Naive thymus-derived CD4-positive, alpha-beta T cell (primary cell): Measurements from ENCODE around the gene KIF18B. TPM values are rescaled to one million over a fixed set of nuclear protein-coding genes. Genes with fewer than 3 reads are reported as not detected.
A peak's percentile ranks its signal among the peaks of the same experiment; 100 is the strongest.

Experiments
- ATAC-seq: fragments of 150-1000 bp; cut with Tn5 transposase; 2 replicates; pipeline ENCODE4 v1.10.0; 2021; ENCODE audit warnings: mild to moderate bottlenecking, moderate library complexity
- CTCF ChIA-PET: fragments of 350-600 bp; sonication (Branson Sonifier 250); formaldehyde crosslinking; loops from one replicate; lab custom pipeline; 2021; ENCODE audit warnings: antibody characterized with exemption; lab: Charles Lee
- POLR2A ChIA-PET: fragments of 350-600 bp; sonication (Branson Sonifier 250); formaldehyde crosslinking; loops from one replicate; lab custom pipeline; 2021; ENCODE audit warnings: antibody characterized with exemption, inconsistent platforms; lab: Charles Lee
- DNase-seq, 9 donors: peaks; one replicate each; pipeline versions ENCODE4 v3.0.0 to v3.0.0-alpha.2; 2020 to 2022; ENCODE audit warnings: mixed read lengths in 1 of 9
- H3K27ac ChIP-seq: one replicate; pipeline ENCODE4 v1.7.0; 2013; ENCODE audit warnings: mild to moderate bottlenecking, low read depth, low read length, moderate library complexity
- H3K27me3 ChIP-seq, 2 donors: one replicate each; pipeline ENCODE4 v1.7.0; 2013; ENCODE audit warnings: low read length in 2 of 2, mild to moderate bottlenecking in 2 of 2, moderate library complexity in 2 of 2; ENCODE audit not compliant: control insufficient read depth in 2 of 2, insufficient read depth in 2 of 2
- H3K36me3 ChIP-seq, 3 experiments: 1 replicate in 2 of 3; 2 replicates in 1 of 3; pipeline ENCODE4 v1.7.0; 2013; ENCODE audit warnings: low read length in 3 of 3, mild to moderate bottlenecking in 3 of 3, moderate library complexity in 1 of 3; ENCODE audit not compliant: insufficient read depth in 3 of 3, control insufficient read depth in 2 of 3
- H3K4me1 ChIP-seq, 2 donors: one replicate each; pipeline ENCODE4 v1.7.0; 2013; ENCODE audit warnings: low read length in 2 of 2, mild to moderate bottlenecking in 2 of 2, moderate library complexity in 1 of 2; ENCODE audit not compliant: control insufficient read depth in 2 of 2, insufficient read depth in 2 of 2
- H3K4me3 ChIP-seq: 2 replicates; pipeline ENCODE4 v1.7.0; 2013; ENCODE audit warnings: mild to moderate bottlenecking, low read length
- H3K9me3 ChIP-seq, 3 experiments: 1 replicate in 2 of 3; 2 replicates in 1 of 3; pipeline ENCODE4 v1.7.0; 2013; ENCODE audit warnings: low read length in 3 of 3; ENCODE audit not compliant: control insufficient read depth in 2 of 3
- H3K27ac Mint-ChIP-seq, 9 donors: one replicate each; pipeline ENCODE4 v1.8.0; 2020 to 2022; ENCODE audit warnings: mixed read lengths in 9 of 9, mild to moderate bottlenecking in 8 of 9, moderate library complexity in 5 of 9, inconsistent platforms in 2 of 9
- H3K27me3 Mint-ChIP-seq, 5 donors: one replicate each; pipeline ENCODE4 v1.8.0; 2021 to 2022; ENCODE audit warnings: mixed read lengths in 5 of 5, mild to moderate bottlenecking in 1 of 5
- H3K36me3 Mint-ChIP-seq, 5 donors: one replicate each; pipeline ENCODE4 v1.8.0; 2020 to 2022; ENCODE audit warnings: mixed read lengths in 5 of 5, mild to moderate bottlenecking in 3 of 5, inconsistent platforms in 1 of 5
- H3K4me1 Mint-ChIP-seq, 7 donors: one replicate each; pipeline ENCODE4 v1.8.0; 2020 to 2022; ENCODE audit warnings: mixed read lengths in 7 of 7, mild to moderate bottlenecking in 3 of 7, inconsistent platforms in 1 of 7
- H3K4me3 Mint-ChIP-seq, 10 donors: one replicate each; pipeline ENCODE4 v1.8.0; 2020 to 2022; ENCODE audit warnings: mild to moderate bottlenecking in 10 of 10, mixed read lengths in 10 of 10, moderate library complexity in 6 of 10, inconsistent platforms in 2 of 10
- H3K9me3 Mint-ChIP-seq, 11 donors: one replicate each; pipeline ENCODE4 v1.8.0; 2020 to 2022; ENCODE audit warnings: mixed read lengths in 11 of 11, mild to moderate bottlenecking in 4 of 11, inconsistent platforms in 1 of 11, moderate library complexity in 1 of 11
- intact Hi-C, 2 donors: fragments of 100-400 bp; cut with micrococcal nuclease; formaldehyde crosslinking; loops; one replicate each; pipeline ENCODE4 v1.15.1; 2023
- polyA plus RNA-seq, 2 donors: library from polyadenylated mRNA; unstranded; fragments of 300-500 nt; fragmentation: Illumina TruSeq; gene quantifications; one replicate each; pipeline ENCODE4 v1.2.3, GENCODE V29; 2021
- total RNA-seq, 6 experiments: library from RNA in 5 of 6; stranded (reverse) in 5 of 6; gene quantifications; 1 replicate in 5 of 6; 2 replicates in 1 of 6; pipeline ENCODE4 v1.2.3 and lab custom pipeline; 2021 to 2026

Gene KIF18B
- total RNA-seq (10 to 100 TPM in 1 of 5 experiments, under 1 TPM in 1, not detected in 3; 0.17 to 57.2 TPM), polyA plus RNA-seq (not detected), total RNA-seq (lab: John Stamatoyannopoulos, UW) (not detected)

- peak within 1 kb of the TSS; percentile 85 to 98 (median 93) for H3K4me3 Mint-ChIP-seq
- H3K27ac Mint-ChIP-seq, result peak within 1 kb of the TSS; percentile 86 to 98 (median 93)
- Histone ChIP-seq H3K36me3 (no peaks in the 10 kb centered on the region), H3K4me1 (peaks cover 5 to 6% of the 10 kb centered on the region in 2 donors), H3K27ac (peak within 1 kb of the TSS; percentile 69), H3K27me3 (no peaks in the 10 kb centered on the region), H3K9me3 (no peaks in the 10 kb centered on the region), H3K4me3 (peak within 1 kb of the TSS; percentile 83)
- no peaks in the 10 kb centered on the region for H3K9me3 Mint-ChIP-seq
- H3K36me3 Mint-ChIP-seq, result peaks cover 0 to 10% (median 0%) of the 10 kb centered on the region in 5 donors
- H3K27me3 Mint-ChIP-seq, result peaks cover 0 to 7% (median 0%) of the 10 kb centered on the region in 5 donors
- ChIA-PET POLR2A (interaction anchor here (1.2 kb wide), 1 partner anchor 103 kb away, joined by 3 read pairs; no protein-coding TSS in a partner anchor), CTCF (interaction anchor here (0.6 kb wide), 1 partner anchor 1560 kb away, joined by 3 read pairs; no protein-coding TSS in a partner anchor)
- peak; percentile 99 for ATAC-seq
- H3K4me1 Mint-ChIP-seq, result peaks cover 0 to 40% (median 5%) of the 10 kb centered on the region in 7 donors
- peak; percentile 73 to 91 (median 86) for DNase-seq
- intact Hi-C loops, result loop anchor here (1.0 to 5.0 kb wide), 8 partner anchors 21 to 445 kb away; partner anchors contain the start of genes C1QL1 (in 2 of the 2), DCAKD (in 2 of the 2), EFTUD2 (in 2 of the 2) and GPATCH8 (in 1 of the 2)
These were observed at the start of gene KIF18B for GRCh38 chr17:44947461-44948314. Gene KIF18B, minus strand, starts transcription at chr17:44947773. Its CDS starts 11,429 bp downstream, at chr17:44936344.

- Mint-ChIP-seq H3K4me1 (peaks cover 0 to 8% (median 0%) of the 10 kb centered on the region in 7 donors), H3K4me3 (no peak overlapping the region), H3K27me3 (peaks cover 6 to 25% (median 21%) of the 10 kb centered on the region in 5 donors), H3K27ac (no peak overlapping the region), H3K9me3 (peaks cover 0 to 19% (median 2%) of the 10 kb centered on the region in 11 donors), H3K36me3 (peaks cover 0 to 5% (median 1%) of the 10 kb centered on the region in 5 donors)
- no peak for DNase-seq
- POLR2A ChIA-PET, result no interaction called here
- H3K4me3 ChIP-seq, result no peak overlapping the region
- H3K9me3 ChIP-seq, result no peaks in the 10 kb centered on the region
- H3K4me1 ChIP-seq, result no peaks in the 10 kb centered on the region
- H3K36me3 ChIP-seq, result no peaks in the 10 kb centered on the region
- no peak overlapping the region for H3K27ac ChIP-seq
- no peak for ATAC-seq
- CTCF ChIA-PET, result no interaction called here
- peaks cover 0 to 2% of the 10 kb centered on the region in 2 donors for H3K27me3 ChIP-seq
- intact Hi-C loops, result no loop called here
These were observed 48.7 kb upstream of the KIF18B start for GRCh38 chr17:44996304-44996703.

GRCh38 chr17:44995436-44996001 lies 47.9 kb upstream of the KIF18B start:
- Mint-ChIP-seq H3K27me3 (peaks cover 7 to 25% (median 22%) of the 10 kb centered on the region in 5 donors), H3K27ac (no peak overlapping the region), H3K36me3 (peaks cover 0 to 5% (median 1%) of the 10 kb centered on the region in 5 donors), H3K4me1 (peaks cover 0 to 8% (median 0%) of the 10 kb centered on the region in 7 donors), H3K9me3 (peaks cover 0 to 19% (median 2%) of the 10 kb centered on the region in 11 donors), H3K4me3 (no peak overlapping the region)
- intact Hi-C loops, result no loop called here
- ATAC-seq (no peak), DNase-seq (no peak)
- POLR2A ChIA-PET, result no interaction called here
- no peak overlapping the region for H3K27ac ChIP-seq
- H3K9me3 ChIP-seq, result no peaks in the 10 kb centered on the region
- no peaks in the 10 kb centered on the region for H3K36me3 ChIP-seq
- peaks cover 0 to 2% of the 10 kb centered on the region in 2 donors for H3K27me3 ChIP-seq
- H3K4me1 ChIP-seq, result no peaks in the 10 kb centered on the region
- CTCF ChIA-PET, result no interaction called here
- no peak overlapping the region for H3K4me3 ChIP-seq

GRCh38 chr17:44992242-44992939 lies 44.8 kb upstream of the KIF18B start:
- intact Hi-C loops, result no loop called here
- POLR2A ChIA-PET, result no interaction called here
- DNase-seq, result no peak
- CTCF ChIA-PET, result interaction anchor here (0.5 to 1.7 kb wide), 2 partner anchors 19 to 30 kb away, joined by 3 to 5 read pairs; no protein-coding TSS in a partner anchor
- H3K27ac ChIP-seq, result no peak overlapping the region
- H3K9me3 Mint-ChIP-seq, result peaks cover 0 to 1% (median 0%) of the 10 kb centered on the region in 11 donors
- no peaks in the 10 kb centered on the region for H3K27me3 ChIP-seq
- peaks cover 27 to 47% (median 40%) of the 10 kb centered on the region in 5 donors for H3K27me3 Mint-ChIP-seq
- no peak overlapping the region for H3K27ac Mint-ChIP-seq
- peaks cover 0 to 1% (median 0%) of the 10 kb centered on the region in 5 donors for H3K36me3 Mint-ChIP-seq
- no peaks in the 10 kb centered on the region for H3K9me3 ChIP-seq
- peaks cover 0 to 9% (median 5%) of the 10 kb centered on the region in 7 donors for H3K4me1 Mint-ChIP-seq
- no peaks in the 10 kb centered on the region for H3K4me1 ChIP-seq
- no peak for ATAC-seq
- H3K4me3 Mint-ChIP-seq, result no peak overlapping the region
- H3K4me3 ChIP-seq, result no peak overlapping the region
- no peaks in the 10 kb centered on the region for H3K36me3 ChIP-seq

- H3K4me1 Mint-ChIP-seq, result peaks cover 2 to 13% (median 8%) of the 10 kb centered on the region in 7 donors
- intact Hi-C loops, result no loop called here
- H3K27ac ChIP-seq, result no peak overlapping the region
- no peak overlapping the region for H3K4me3 ChIP-seq
- DNase-seq, result no peak
- CTCF ChIA-PET, result no interaction called here
- peaks cover 0 to 1% (median 0%) of the 10 kb centered on the region in 11 donors for H3K9me3 Mint-ChIP-seq
- H3K4me3 Mint-ChIP-seq, result no peak overlapping the region
- no peak overlapping the region for H3K27ac Mint-ChIP-seq
- no peaks in the 10 kb centered on the region for H3K36me3 ChIP-seq
- H3K27me3 Mint-ChIP-seq, result peaks cover 35 to 53% (median 40%) of the 10 kb centered on the region in 5 donors
- H3K9me3 ChIP-seq, result no peaks in the 10 kb centered on the region
- no peaks in the 10 kb centered on the region for H3K36me3 Mint-ChIP-seq
- H3K4me1 ChIP-seq, result no peaks in the 10 kb centered on the region
- no peak for ATAC-seq
- POLR2A ChIA-PET, result no interaction called here
- H3K27me3 ChIP-seq, result no peaks in the 10 kb centered on the region
These were observed 43.4 kb upstream of the KIF18B start for GRCh38 chr17:44990994-44991393.

DNA sequence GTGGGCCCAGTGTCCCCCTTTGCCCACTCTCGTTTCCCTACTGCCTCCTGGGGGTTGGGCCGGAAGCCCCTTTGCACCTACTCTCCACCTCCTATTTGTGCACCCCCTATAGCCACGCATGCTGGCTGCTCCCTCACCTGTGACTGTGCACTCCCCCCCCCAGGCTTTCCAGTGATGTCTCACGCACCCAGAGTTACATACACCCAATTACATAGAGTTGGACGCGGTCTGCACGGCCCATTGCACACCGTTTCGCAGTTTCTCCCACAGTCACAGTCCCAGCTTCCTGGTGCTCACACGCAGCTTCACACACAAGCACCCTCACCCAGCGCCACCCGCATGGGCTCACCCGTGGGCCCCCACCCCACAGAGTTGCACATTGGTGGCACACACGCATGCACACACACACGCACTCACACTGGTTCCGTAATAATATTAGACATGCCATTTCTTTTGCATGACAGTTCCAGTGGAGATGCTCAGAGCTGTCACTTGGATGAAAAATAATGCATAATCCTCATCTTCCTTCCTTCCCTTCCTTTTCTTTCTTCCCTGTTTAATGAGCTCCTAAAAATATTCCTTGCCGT lies 42.1 kb upstream of the KIF18B start:
- ChIA-PET POLR2A (no interaction called here), CTCF (no interaction called here)
- H3K27ac Mint-ChIP-seq, result no peak overlapping the region
- H3K36me3 ChIP-seq, result no peaks in the 10 kb centered on the region
- ATAC-seq, result no peak
- no peaks in the 10 kb centered on the region for H3K36me3 Mint-ChIP-seq
- no peaks in the 10 kb centered on the region for H3K27me3 ChIP-seq
- intact Hi-C loops, result no loop called here
- H3K27me3 Mint-ChIP-seq, result peaks cover 33 to 60% (median 38%) of the 10 kb centered on the region in 5 donors
- H3K4me1 Mint-ChIP-seq, result peaks cover 2 to 13% (median 8%) of the 10 kb centered on the region in 7 donors
- no peaks in the 10 kb centered on the region for H3K9me3 ChIP-seq
- peak overlapping the region in 1 of 10 donors; percentile 30 for H3K4me3 Mint-ChIP-seq
- peaks cover 0 to 3% (median 0%) of the 10 kb centered on the region in 11 donors for H3K9me3 Mint-ChIP-seq
- no peaks in the 10 kb centered on the region for H3K4me1 ChIP-seq
- H3K27ac ChIP-seq, result no peak overlapping the region
- no peak overlapping the region for H3K4me3 ChIP-seq
- no peak for DNase-seq
